HG03025 (cell line): ENCODE data around the gene EGFL8.
"Not testable (repeated sequence)": the region's sequence is repeated elsewhere in the genome, so short reads cannot be mapped to it uniquely, and the experiment has no call there.

Experiments
- ATAC-seq: cut with Tn5 transposase; IDR thresholded peaks from one replicate; pipeline ENCODE4 v1.9.1; 2021; ENCODE audit warnings: mild to moderate bottlenecking, moderate library complexity; ENCODE audit not compliant: unreplicated experiment, low FRiP score

The EGFL8 gene

GRCh38 chr6:32182555-32182981, 18.2 kb downstream of the EGFL8 start:
- ATAC-seq, result no peak

- no peak for ATAC-seq
Measured at GRCh38 chr6:32183030-32183429, 18.6 kb downstream of the EGFL8 start.

GRCh38 chr6:32183483-32184083, 19.2 kb downstream of the EGFL8 start:
- no peak for ATAC-seq

- ATAC-seq, result no peak
Measured at GRCh38 chr6:32184084-32184640, 19.8 kb downstream of the EGFL8 start, which contains the start of gene AGER. Gene AGER (minus strand): TSS chr6:32184253. CDS start chr6:32184222, 31 bp downstream.

DNA sequence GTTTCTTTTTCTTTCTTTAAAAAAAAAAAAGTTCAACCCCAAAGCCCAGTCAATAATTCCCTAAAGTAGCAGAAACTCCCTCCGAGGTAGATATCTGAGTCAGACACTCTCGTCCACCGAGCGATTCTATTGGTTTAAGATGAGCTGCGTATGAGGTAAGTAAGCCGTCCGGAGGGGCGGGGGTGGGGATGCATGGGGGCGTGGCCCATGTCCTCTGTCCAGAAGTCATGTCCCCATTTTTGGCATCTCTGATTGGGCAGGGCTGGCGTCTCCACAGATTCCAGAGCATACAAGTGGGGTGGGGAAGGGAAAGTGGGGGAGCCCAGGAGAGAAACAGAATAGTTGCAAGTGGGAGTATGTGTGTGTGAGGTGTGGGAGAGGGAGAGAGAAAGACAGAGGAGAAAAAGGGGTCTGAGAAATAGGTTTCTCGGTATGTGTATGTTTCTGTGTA, 21.3 kb downstream of the EGFL8 start:
- ATAC-seq, result not testable (repeated sequence)

- ATAC-seq, result not testable (repeated sequence)
Measured at GRCh38 chr6:32186151-32186840, 21.9 kb downstream of the EGFL8 start.

DNA sequence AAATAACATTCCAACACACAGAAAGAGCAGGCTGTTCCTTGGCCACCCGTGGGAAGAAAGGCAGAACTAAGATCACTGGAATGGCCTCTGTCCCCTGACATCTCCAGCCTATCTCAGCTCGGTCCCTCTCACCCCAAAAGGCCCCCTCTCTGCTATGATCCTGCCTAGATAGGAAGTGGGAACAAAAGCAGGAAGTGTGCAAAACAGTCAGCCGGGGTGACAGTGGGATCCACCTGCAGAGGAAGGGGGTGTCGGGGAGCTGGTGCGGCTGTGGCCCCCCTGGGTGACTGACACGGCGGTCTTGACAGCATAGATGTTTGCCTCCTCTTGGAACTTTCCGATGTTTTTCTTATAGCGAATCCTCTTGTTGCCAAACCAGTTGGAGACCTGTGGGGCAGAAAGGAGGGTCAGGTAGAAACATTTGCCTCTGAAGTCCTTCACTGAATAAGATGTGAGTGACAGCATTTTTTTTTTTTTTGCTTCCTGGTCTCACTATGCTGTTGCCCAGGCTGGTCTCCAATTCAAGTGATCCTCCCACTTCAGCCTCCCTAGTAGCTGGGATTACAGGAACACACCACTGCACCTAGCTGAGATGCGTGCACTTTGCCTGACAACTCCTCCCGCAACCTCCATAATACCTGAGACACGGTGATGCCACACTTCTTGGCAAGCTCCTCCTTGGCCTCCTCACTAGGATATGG, 22.8 kb downstream of the EGFL8 start:
- ATAC-seq, result no peak

GRCh38 chr6:32187725-32188380, 23.5 kb downstream of the EGFL8 start:
- ATAC-seq, result not testable (repeated sequence)

- no peak for ATAC-seq
Measured at GRCh38 chr6:32188381-32189068, 24.1 kb downstream of the EGFL8 start.

DNA sequence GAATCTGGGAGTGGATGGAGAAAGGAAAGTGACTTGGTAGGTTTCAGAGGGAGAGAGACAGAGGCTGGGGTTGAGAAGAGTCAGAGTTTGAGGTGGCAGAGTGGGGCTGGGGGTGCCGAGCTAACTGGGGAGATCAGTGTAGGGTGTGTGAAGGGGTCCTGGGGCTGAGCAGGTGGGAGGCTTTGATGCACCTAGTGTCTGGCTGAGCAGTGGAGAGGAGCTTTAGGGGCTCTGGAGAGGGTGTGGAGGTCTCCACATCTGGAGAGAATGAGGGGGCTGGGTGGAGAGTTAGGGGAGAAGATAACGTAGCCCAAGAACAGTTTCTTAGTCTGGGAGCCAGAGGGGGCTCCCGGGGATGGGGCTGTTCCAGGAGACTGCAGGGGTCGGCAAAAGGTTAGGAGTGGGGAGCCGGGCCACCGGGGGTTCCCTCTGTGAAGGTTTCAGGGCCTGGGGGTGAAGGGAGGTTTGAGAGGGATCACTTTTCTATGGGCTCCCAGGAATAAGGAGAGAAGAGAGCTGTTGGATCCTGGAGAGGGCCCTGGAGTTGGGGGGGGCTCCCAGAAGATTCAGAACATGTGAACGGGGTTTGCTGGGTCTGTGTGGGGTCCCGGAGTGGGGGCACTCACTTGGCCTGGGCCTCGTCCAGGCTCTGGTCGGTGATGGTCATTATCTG, 24.8 kb downstream of the EGFL8 start:
- no peak for ATAC-seq

GRCh38 chr6:32189742-32190053, 25.3 kb downstream of the EGFL8 start:
- no peak for ATAC-seq

- ATAC-seq, result peak; percentile 45
Measured at GRCh38 chr6:32190054-32190851, 25.9 kb downstream of the EGFL8 start, which contains the start of gene PBX2. Gene PBX2 (minus strand): TSS chr6:32190202. CDS start chr6:32189915, 287 bp downstream.

- ATAC-seq, result no peak
Measured at GRCh38 chr6:32190911-32191677, 26.7 kb downstream of the EGFL8 start.

GRCh38 chr6:32191696-32192607, 27.6 kb downstream of the EGFL8 start:
- ATAC-seq, result no peak

GRCh38 chr6:32192608-32193039, 28.2 kb downstream of the EGFL8 start, which contains the start of gene GPSM3:
Gene GPSM3 (minus strand): TSS chr6:32192643. CDS start chr6:32192513, 130 bp downstream.
- ATAC-seq, result no peak

DNA sequence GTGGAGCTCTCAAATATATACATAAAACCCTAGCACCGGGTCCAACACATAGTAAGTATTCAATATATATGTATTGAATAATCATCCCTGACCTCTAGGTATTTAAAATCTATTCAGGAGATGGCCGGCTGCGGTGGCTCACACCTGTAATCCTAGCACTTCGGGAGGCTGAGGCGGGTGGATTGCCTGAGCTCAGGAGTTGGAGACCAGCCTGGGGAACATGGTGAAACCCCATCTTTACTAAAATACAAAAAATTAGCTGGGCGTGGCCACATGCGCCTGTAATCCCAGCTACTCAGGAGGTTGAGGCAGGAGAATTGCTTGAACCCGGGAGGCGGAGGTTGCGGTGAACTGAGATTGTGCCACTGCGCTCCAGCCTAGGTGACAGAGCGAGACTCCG, 28.7 kb downstream of the EGFL8 start:
- ATAC-seq, result not testable (repeated sequence)

- no peak for ATAC-seq
Measured at GRCh38 chr6:32194388-32194787, 30.0 kb downstream of the EGFL8 start.
